NOMO-1 treated with dmso at 0.1 percent for 144 hours (cell line): ENCODE results near the gene NPAS2.

Experiments
- DNase-seq: peaks from one replicate; lab custom pipeline; 2025; ENCODE audit not compliant: unreplicated experiment; lab: John Stamatoyannopoulos, UW

Gene NPAS2

GRCh38 chr2:100820523-100821254 lies 750 bp downstream of the NPAS2 start:
- no peak for DNase-seq

DNA sequence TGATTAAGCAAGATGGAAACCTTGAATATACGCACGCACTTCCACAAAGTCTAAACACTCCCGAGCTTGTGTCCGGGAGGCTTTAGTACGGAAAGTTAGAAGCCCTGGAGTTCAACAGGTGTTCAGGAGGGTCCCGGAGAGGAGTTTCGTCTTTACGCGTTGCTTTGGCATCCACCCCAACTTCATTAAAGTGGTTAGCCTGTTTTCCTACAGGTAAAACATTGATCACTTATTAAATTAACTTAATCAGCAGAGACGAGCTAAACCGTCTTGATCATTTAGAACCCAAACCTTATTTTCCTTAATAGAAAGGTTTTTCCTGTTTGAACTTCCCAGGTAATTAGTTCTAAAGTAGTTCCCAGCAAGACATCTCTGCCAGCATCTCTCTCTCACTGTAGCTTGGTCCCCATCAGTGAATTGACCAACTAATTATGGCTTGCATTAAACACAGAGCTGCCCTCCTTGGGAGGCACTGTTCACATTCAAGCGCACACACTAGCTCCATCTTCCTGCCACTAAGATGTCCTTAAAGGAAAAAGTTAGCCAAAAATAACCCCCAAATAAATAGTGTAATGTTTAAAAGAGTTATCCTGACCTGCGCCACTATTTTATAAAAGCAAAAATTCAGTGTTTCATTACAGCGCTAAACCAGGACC lies 1.4 kb downstream of the NPAS2 start:
- DNase-seq, result no peak

GRCh38 chr2:100821911-100822265 lies 1.9 kb downstream of the NPAS2 start:
- DNase-seq, result no peak

DNA sequence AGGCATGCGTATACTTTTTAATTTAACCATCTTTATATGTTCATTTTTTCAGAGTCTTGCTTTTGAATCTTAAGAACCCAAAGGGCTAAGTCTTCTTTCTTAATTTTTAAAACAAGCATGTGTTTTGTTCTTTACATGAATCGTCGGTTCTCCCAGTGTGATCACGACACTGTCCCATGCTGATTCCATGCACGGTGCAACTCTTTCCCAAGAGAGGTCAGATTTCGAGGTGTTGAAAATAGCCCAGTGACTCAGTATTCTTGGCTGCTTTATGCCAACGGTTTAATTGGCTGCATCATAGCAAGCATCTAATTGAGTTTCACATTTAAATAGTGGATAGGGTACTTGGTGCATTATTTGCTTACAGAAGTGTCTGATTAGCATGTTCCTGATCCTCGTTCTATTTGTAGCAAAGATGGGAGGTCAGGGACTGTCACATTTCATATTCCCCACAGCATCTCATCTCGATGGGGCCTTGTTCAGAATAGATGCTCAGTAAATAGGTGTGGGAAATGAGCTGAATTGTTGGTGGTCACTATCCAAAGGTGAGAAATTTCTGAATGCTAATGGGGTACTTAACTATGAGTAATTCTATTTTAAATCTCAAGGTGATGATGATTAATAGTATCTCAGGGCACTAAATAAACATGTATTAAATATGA lies 2.8 kb downstream of the NPAS2 start:
- no peak for DNase-seq

- no peak for DNase-seq
Observed at GRCh38 chr2:100823665-100824438, 3.9 kb downstream of the NPAS2 start.

- no peak for DNase-seq
Observed at GRCh38 chr2:100824842-100825241, 4.9 kb downstream of the NPAS2 start.

DNA sequence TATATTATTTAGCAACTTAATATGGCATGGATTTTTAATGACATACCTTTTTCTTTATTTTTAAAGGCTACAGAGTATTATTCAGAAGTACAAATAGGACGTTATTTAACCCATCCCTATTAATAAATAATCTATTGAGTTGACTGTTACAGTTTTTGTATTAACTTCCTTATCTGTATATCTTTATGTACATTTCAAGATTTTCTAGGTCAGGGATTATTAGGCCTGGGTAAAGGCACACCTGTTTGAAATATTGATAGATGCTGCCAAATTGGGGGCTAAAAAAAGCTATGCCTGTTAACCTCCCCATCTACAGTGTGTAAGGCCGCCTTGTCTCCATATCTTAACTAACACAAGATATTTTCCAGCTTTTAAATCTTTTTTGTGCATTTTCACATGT lies 6.6 kb downstream of the NPAS2 start:
- DNase-seq, result no peak

GRCh38 chr2:100831158-100831750 lies 11.3 kb downstream of the NPAS2 start:
- no peak for DNase-seq

- no peak for DNase-seq
Observed at GRCh38 chr2:100831831-100832230, 11.9 kb downstream of the NPAS2 start.

- no peak for DNase-seq
Observed at GRCh38 chr2:100832885-100833284, 12.9 kb downstream of the NPAS2 start.

- no peak for DNase-seq
Observed at GRCh38 chr2:100833331-100833730, 13.4 kb downstream of the NPAS2 start.

GRCh38 chr2:100834221-100834620 lies 14.3 kb downstream of the NPAS2 start:
- no peak for DNase-seq

GRCh38 chr2:100835006-100835659 lies 15.2 kb downstream of the NPAS2 start:
- DNase-seq, result no peak

DNA sequence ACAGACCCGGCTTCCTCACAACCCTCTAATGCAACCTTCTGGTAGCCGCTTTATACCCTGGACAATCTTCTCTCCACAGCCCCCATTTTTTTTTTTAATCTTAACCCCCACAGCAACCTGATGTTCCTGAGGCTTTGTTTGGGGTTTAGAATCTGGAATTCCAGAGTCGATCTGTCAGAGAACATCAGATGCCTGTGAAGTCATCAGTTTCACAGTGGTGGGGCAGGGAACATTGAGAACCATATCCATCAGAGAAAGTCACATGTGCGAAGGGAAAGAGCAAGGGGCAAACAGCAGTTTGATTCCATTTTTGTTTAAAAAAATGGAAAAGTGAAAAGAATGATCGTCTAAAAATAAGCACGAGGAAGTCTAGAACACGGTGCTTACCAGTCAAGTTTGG lies 20.6 kb downstream of the NPAS2 start:
- no peak for DNase-seq

DNA sequence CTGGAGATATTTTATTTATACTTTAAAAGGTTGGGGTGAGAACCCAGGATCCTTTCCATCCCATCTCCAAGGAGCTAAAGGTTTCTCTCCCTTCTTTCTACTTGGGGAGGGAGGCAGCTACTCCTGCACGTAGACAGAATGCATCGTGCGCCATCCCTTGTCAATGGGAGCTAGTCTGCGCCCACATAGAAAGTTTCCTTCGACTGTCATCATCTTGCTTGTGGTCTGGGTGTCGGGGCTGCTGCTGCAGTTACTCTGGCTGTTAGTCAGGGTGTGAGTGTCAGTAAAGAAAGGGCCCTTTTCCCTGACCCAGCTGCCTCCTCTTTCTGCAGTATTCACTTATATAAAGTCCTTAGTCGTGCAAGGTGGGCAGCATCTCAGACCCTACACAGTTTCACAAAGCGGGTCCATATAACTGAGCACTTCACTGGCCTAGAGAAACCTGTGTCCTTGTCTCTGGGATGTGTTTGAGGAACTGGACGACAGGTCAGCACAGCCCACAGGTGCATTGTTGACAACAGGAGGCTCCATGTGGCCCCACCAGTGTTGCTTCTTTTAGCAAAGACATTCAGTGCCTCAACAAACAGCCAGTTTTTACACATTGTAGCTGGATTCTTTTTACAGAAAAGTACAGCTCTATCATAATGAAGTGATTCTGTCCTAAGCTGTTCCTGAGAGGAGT lies 22.4 kb downstream of the NPAS2 start:
- DNase-seq, result no peak

DNA sequence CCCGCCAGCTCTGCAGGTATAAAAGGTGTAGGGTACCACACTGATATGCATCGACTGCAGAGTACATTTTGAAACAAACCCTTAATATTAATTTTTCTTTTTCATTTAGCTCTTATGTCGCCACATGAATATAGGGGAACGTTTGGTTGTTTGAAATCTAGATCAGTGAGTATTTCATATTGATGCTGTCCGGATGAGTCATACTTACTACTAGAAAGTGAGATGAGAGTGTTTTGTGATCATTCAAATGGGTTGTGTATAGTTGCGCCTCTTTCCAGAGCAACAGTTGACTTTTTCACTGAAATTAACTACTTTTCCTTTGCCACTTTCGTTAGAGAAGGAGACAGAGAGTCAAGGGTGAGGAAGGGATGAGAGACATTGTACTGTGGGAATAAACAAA lies 24.6 kb downstream of the NPAS2 start:
- no peak for DNase-seq

GRCh38 chr2:100845141-100845991 lies 25.4 kb downstream of the NPAS2 start:
- DNase-seq, result no peak

DNA sequence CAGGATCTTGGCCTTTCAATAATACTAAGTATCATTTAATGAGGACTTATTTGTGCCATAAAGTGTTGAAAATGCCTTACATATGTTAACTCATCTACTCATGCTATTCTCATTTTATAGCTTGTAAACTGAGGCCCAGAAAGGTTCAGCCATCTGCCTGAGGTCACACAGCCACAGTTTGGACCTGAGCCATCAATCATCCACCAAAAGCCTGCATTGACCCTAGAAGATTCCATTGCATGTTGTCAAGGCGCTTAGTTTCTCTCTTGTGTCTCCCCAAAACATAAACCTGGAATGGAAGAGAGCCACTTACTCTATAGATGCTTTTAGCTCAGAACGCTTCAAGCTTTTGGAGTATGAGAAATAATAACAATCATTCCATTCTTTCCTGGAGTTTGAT lies 26.8 kb downstream of the NPAS2 start:
- no peak for DNase-seq

GRCh38 chr2:100852447-100852846 lies 32.5 kb downstream of the NPAS2 start:
- no peak for DNase-seq
